Measurements from ENCODE around the gene MVB12B.

The MVB12B gene

GRCh38 chr9:126515873-126516505, 189.4 kb downstream of the MVB12B start:
- Histone ChIP-seq H3K9ac (ENCODE audit: low read length) (no peak overlapping the region), H3K79me2 (ENCODE audit: insufficient read depth, low read length) (no peaks in the 10 kb centered on the region), H3K36me3 (ENCODE audit: low read length) (no peaks in the 10 kb centered on the region), H3K9me3 (ENCODE audit: insufficient read depth, low read length) (no peaks in the 10 kb centered on the region), H3F3A (ENCODE audit: insufficient read depth) (no peaks in the 10 kb centered on the region), H3K4me3 (ENCODE audit: insufficient read depth, low read length, poor library complexity, severe bottlenecking) (no peak overlapping the region), H3K4me2 (ENCODE audit: low read depth, low read length, poor library complexity, severe bottlenecking) (no peak overlapping the region), H4K20me1 (ENCODE audit: low read depth, low read length) (no peaks in the 10 kb centered on the region), H3K27ac (ENCODE audit: low read depth, low read length) (no peak overlapping the region), H2AFZ (ENCODE audit: low read depth, low read length, severe bottlenecking) (no peak overlapping the region), H3K27me3 (ENCODE audit: low read length) (no peaks in the 10 kb centered on the region), H3K9me2 (replicated peaks; ENCODE audit: insufficient read depth, low read length) (no peaks in the 10 kb centered on the region)
- TF ChIP-seq EZH2phosphoT487 (conservative IDR thresholded peaks at IDR 0.05; ENCODE audit: low read length) (no peak), CTCF (IDR thresholded peaks at IDR 0.05; ENCODE audit: insufficient read depth, low read length, poor library complexity, severe bottlenecking) (no peak)

GRCh38 chr9:126516561-126516935, 189.9 kb downstream of the MVB12B start:
- Histone ChIP-seq H3K9me2 (replicated peaks; ENCODE audit: insufficient read depth, low read length) (no peaks in the 10 kb centered on the region), H3K4me2 (ENCODE audit: low read depth, low read length, poor library complexity, severe bottlenecking) (no peak overlapping the region), H3K79me2 (ENCODE audit: insufficient read depth, low read length) (no peaks in the 10 kb centered on the region), H2AFZ (ENCODE audit: low read depth, low read length, severe bottlenecking) (no peak overlapping the region), H3K9me3 (ENCODE audit: insufficient read depth, low read length) (no peaks in the 10 kb centered on the region), H4K20me1 (ENCODE audit: low read depth, low read length) (no peaks in the 10 kb centered on the region), H3K27ac (ENCODE audit: low read depth, low read length) (no peak overlapping the region), H3K36me3 (ENCODE audit: low read length) (no peaks in the 10 kb centered on the region), H3F3A (ENCODE audit: insufficient read depth) (no peaks in the 10 kb centered on the region), H3K9ac (ENCODE audit: low read length) (no peak overlapping the region), H3K4me3 (ENCODE audit: insufficient read depth, low read length, poor library complexity, severe bottlenecking) (no peak overlapping the region), H3K27me3 (ENCODE audit: low read length) (no peaks in the 10 kb centered on the region)
- TF ChIP-seq EZH2phosphoT487 (conservative IDR thresholded peaks at IDR 0.05; ENCODE audit: low read length) (no peak), CTCF (IDR thresholded peaks at IDR 0.05; ENCODE audit: insufficient read depth, low read length, poor library complexity, severe bottlenecking) (no peak)

GRCh38 chr9:126516936-126517832, 190.6 kb downstream of the MVB12B start:
- H3K27me3 ChIP-seq (ENCODE audit: low read length): no peaks in the 10 kb centered on the region
- H3K4me2 ChIP-seq (ENCODE audit: low read depth, low read length, poor library complexity, severe bottlenecking): peak overlapping the region; percentile 37
- no peak overlapping the region for H3K4me3 ChIP-seq (ENCODE audit: insufficient read depth, low read length, poor library complexity, severe bottlenecking)
- no peak overlapping the region for H2AFZ ChIP-seq (ENCODE audit: low read depth, low read length, severe bottlenecking)
- H3K9me2 ChIP-seq (replicated peaks; ENCODE audit: insufficient read depth, low read length): no peaks in the 10 kb centered on the region
- H3K36me3 ChIP-seq (ENCODE audit: low read length): no peaks in the 10 kb centered on the region
- H3K9ac ChIP-seq (ENCODE audit: low read length): no peak overlapping the region
- TF ChIP-seq EZH2phosphoT487 (conservative IDR thresholded peaks at IDR 0.05; ENCODE audit: low read length): no peak
- no peak for TF ChIP-seq CTCF (IDR thresholded peaks at IDR 0.05; ENCODE audit: insufficient read depth, low read length, poor library complexity, severe bottlenecking)
- H3K79me2 ChIP-seq (ENCODE audit: insufficient read depth, low read length): no peaks in the 10 kb centered on the region
- H3K27ac ChIP-seq (ENCODE audit: low read depth, low read length): no peak overlapping the region
- no peaks in the 10 kb centered on the region for H3F3A ChIP-seq (ENCODE audit: insufficient read depth)
- no peaks in the 10 kb centered on the region for H4K20me1 ChIP-seq (ENCODE audit: low read depth, low read length)
- no peaks in the 10 kb centered on the region for H3K9me3 ChIP-seq (ENCODE audit: insufficient read depth, low read length)

All from SU-DHL-6 (cell line).